GM10266 (cell line): ENCODE measurements around the gene GNA15.
"Not testable (repeated sequence)": the region's sequence is repeated elsewhere in the genome, so short reads cannot be mapped to it uniquely, and the experiment has no call there.

Experiments used
- DNase-seq: peaks from one replicate; pipeline ENCODE4 v3.0.0; 2012; ENCODE audit errors: extremely low spot score
- CTCF ChIP-seq: IDR thresholded peaks from 2 replicates; pipeline ENCODE4 v1.5.1; 2012; ENCODE audit warnings: mild to moderate bottlenecking, low read depth; ENCODE audit not compliant: control insufficient read depth, insufficient read depth; ENCODE audit errors: missing control alignments

Gene GNA15

GRCh38 chr19:3163230-3163886, 27.5 kb downstream of the GNA15 start:
- peak; percentile 87 for DNase-seq
- TF ChIP-seq CTCF: peak; percentile 93

GRCh38 chr19:3163943-3164342, 28.1 kb downstream of the GNA15 start:
- TF ChIP-seq CTCF: no peak
- no peak for DNase-seq

- no peak for TF ChIP-seq CTCF
- no peak for DNase-seq
Measured at GRCh38 chr19:3167533-3168272, 31.9 kb downstream of the GNA15 start.

- TF ChIP-seq CTCF: no peak
- DNase-seq: no peak
Measured at GRCh38 chr19:3171894-3172672, 36.2 kb downstream of the GNA15 start.

- DNase-seq: not testable (repeated sequence)
Measured at GRCh38 chr19:3172673-3173000, 36.8 kb downstream of the GNA15 start.

GRCh38 chr19:3175781-3176714, 40.2 kb downstream of the GNA15 start:
- no peak for TF ChIP-seq CTCF
- no peak for DNase-seq
